Measurements from ENCODE around the gene NTMT1.

- no peak for TF ChIP-seq EZH2 (IDR thresholded peaks at IDR 0.05; ENCODE audit: borderline replicate concordance)
- TF ChIP-seq, protein P1, sequence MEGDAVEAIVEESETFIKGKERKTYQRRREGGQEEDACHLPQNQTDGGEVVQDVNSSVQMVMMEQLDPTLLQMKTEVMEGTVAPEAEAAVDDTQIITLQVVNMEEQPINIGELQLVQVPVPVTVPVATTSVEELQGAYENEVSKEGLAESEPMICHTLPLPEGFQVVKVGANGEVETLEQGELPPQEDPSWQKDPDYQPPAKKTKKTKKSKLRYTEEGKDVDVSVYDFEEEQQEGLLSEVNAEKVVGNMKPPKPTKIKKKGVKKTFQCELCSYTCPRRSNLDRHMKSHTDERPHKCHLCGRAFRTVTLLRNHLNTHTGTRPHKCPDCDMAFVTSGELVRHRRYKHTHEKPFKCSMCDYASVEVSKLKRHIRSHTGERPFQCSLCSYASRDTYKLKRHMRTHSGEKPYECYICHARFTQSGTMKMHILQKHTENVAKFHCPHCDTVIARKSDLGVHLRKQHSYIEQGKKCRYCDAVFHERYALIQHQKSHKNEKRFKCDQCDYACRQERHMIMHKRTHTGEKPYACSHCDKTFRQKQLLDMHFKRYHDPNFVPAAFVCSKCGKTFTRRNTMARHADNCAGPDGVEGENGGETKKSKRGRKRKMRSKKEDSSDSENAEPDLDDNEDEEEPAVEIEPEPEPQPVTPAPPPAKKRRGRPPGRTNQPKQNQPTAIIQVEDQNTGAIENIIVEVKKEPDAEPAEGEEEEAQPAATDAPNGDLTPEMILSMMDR (IDR thresholded peaks at IDR 0.05; ENCODE audit: poor library complexity): no peak
Measured at GRCh38 chr9:129656795-129657390, 30.9 kb downstream of the NTMT1 start.

All from hepatocyte (in vitro differentiated cells).